Ovary (tissue), 9 donors: ENCODE measurements around the gene WNT7A. TPM values are rescaled to one million over a fixed set of nuclear protein-coding genes. Genes with fewer than 3 reads are reported as not detected.

Source experiments
- DNase-seq, 5 donors: peaks; one replicate each; pipeline ENCODE4 v3.0.0-alpha.2; 2019 to 2020
- H3K27ac ChIP-seq, 2 donors: fragments of 200-600 bp; one replicate each; pipeline versions ENCODE4 v1.5.1 to v1.8.0; 2019 to 2022
- H3K27me3 ChIP-seq: fragments of 200-600 bp; one replicate; pipeline ENCODE4 v1.8.0; 2022
- H3K36me3 ChIP-seq: fragments of 200-600 bp; sonication (generic); one replicate; pipeline ENCODE4 v1.5.1; 2019
- H3K4me1 ChIP-seq: one replicate; pipeline ENCODE4 v1.8.1; 2013; ENCODE audit warnings: mild to moderate bottlenecking, moderate library complexity; ENCODE audit not compliant: insufficient read depth
- H3K4me3 ChIP-seq: fragments of 200-600 bp; sonication (generic); one replicate; pipeline ENCODE4 v1.5.1; 2017
- H3K9me3 ChIP-seq, 2 donors: fragments of 200-600 bp in 1 of 2; sonication (generic) in 1 of 2; one replicate each; pipeline versions ENCODE4 v1.5.1 to v1.8.1; 2013 to 2019; ENCODE audit warnings: mild to moderate bottlenecking in 1 of 2, moderate library complexity in 1 of 2
- EP300 ChIP-seq: sonication (generic); formaldehyde crosslinking; IDR thresholded peaks from one replicate; pipeline ENCODE4 v1.6.1; 2017; ENCODE audit warnings: antibody characterized with exemption
- POLR2A ChIP-seq: fragments of 450-650 bp; IDR thresholded peaks from one replicate; pipeline ENCODE4 v1.6.1; 2017; ENCODE audit warnings: antibody characterized with exemption, mild to moderate bottlenecking, moderate library complexity
- WGBS, 3 donors: extraction: QIAGEN DNeasy Blood & Tissue Kit in 1 of 3; methylation state at CpG; one replicate each; pipeline versions ENCODE4 v1.1.5 to v1.1.7; 2013 to 2017; 5-methylcytosine and 5-hydroxymethylcytosine counted together
- intact Hi-C, 4 donors: fragments of 100-400 bp; cut with DNase I; formaldehyde crosslinking; loops; one replicate each; pipeline versions ENCODE4 v1.11.0 to v1.15.1; 2022 to 2023
- polyA plus RNA-seq, 2 donors: library from polyadenylated mRNA; stranded (reverse); fragments of 200-250 nt in 1 of 2; fragments of 350-450 nt in 1 of 2; fragmentation: Illumina TruSeq in 1 of 2; extraction: RNeasy Lipid Tissue Mini Kit (QIAGEN cat#74804) in 1 of 2; gene quantifications; one replicate each; pipeline ENCODE4 v1.2.3, GENCODE V29; 2013 to 2014
- total RNA-seq, 7 donors: library from RNA; depleted of rRNA in 2 of 7; stranded (reverse); fragments of >200 nt in 2 of 7; fragmentation: NEBNext Ultra II Directional in 3 of 7; extraction: Animal tissue kit (Norgen Biotek cat#: 25700) in 3 of 7; gene quantifications; one replicate each; pipeline versions ENCODE4 v1.1.0 to v1.2.4, GENCODE V29; 2016 to 2023
- TF ChIP-seq, protein P1 (sequence below), 3 donors: fragments of 450-650 bp in 2 of 3; fragments of 200-600 bp in 1 of 3; IDR thresholded peaks; one replicate each; pipeline versions ENCODE4 v1.5.1 to v1.8.0; 2016 to 2022; ENCODE audit warnings: antibody characterized with exemption in 3 of 3, mild to moderate bottlenecking in 1 of 3
- donor health status: DM: no; HTN: no; CAD: no; lungs with moderate emphysema.
- donor health status: DM: no; HTN: no; CAD: no.
- donor health status: Bipolar disorder and iron deficiency.
- donor health status: DM: yes; HTN: yes; CAD: no.
- donor health status: DM: no; HTN: no; CAD: no.
- donor health status: DM: yes; HTN: yes; CAD: no.

The WNT7A gene
- total and polyA plus RNA-seq, 9 donors = 0.22 to 0.83 (median 0.34) TPM; not detected in 6

DNA sequence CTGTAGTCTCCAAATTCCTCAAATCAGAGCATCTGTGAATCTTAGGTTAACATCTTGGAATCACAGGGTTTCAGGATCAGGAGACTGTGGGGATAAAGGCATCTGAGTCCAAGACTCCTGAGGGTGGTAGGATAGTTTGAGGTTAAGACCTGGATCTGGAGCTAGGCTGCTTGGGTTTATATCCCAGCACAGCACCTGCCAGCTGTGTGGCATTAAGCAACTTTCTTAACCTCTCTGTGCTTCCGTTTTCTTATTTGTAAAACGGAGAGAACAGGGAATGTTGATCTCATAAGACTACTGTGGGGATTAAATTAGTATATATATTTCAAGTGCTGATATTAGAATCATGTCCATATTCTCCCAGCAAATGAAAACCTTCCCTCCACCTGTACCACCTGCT lies 33.6 kb downstream of the WNT7A start:
- no peak for DNase-seq
- H3K27ac ChIP-seq = no peak overlapping the region
- intact Hi-C loops = no loop called here
- WGBS, 3 donors = 71 to 84% (median 74%) methylated on average over 2 of the region's 2 CpGs
- no peaks in the 10 kb centered on the region for H3K9me3 ChIP-seq
- H3K4me3 ChIP-seq = no peak overlapping the region
- no peaks in the 10 kb centered on the region for H3K36me3 ChIP-seq
- TF ChIP-seq, protein P1, sequence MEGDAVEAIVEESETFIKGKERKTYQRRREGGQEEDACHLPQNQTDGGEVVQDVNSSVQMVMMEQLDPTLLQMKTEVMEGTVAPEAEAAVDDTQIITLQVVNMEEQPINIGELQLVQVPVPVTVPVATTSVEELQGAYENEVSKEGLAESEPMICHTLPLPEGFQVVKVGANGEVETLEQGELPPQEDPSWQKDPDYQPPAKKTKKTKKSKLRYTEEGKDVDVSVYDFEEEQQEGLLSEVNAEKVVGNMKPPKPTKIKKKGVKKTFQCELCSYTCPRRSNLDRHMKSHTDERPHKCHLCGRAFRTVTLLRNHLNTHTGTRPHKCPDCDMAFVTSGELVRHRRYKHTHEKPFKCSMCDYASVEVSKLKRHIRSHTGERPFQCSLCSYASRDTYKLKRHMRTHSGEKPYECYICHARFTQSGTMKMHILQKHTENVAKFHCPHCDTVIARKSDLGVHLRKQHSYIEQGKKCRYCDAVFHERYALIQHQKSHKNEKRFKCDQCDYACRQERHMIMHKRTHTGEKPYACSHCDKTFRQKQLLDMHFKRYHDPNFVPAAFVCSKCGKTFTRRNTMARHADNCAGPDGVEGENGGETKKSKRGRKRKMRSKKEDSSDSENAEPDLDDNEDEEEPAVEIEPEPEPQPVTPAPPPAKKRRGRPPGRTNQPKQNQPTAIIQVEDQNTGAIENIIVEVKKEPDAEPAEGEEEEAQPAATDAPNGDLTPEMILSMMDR (IDR thresholded peaks at IDR 0.05) = no peak
- TF ChIP-seq EP300 (no peak), POLR2A (no peak)
- no peaks in the 10 kb centered on the region for H3K27me3 ChIP-seq
- no peaks in the 10 kb centered on the region for H3K4me1 ChIP-seq

DNA sequence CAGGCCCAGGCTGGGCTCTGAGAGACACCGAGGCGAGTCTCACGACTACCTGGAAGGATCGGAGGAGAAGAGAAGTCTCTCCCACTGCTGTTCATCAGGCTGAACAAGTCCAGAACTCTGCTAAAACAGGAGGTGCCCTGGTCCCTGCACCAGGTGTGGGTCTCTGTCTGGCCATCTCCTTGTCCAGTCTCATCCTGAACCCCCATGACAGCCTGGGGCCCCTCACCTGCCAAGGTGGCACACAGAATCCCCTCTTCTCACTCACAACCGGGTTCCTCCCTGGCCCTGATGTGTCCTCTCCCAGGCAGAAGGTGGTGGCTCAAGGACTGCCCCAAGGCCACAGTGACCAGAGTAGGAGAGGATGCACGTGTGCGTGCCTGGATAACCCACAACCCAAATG lies 34.1 kb downstream of the WNT7A start:
- H3K9me3 ChIP-seq = no peaks in the 10 kb centered on the region
- no peak overlapping the region for H3K4me3 ChIP-seq
- H3K27me3 ChIP-seq = no peaks in the 10 kb centered on the region
- TF ChIP-seq POLR2A (no peak), EP300 (no peak)
- TF ChIP-seq, protein P1 (IDR thresholded peaks at IDR 0.05) = no peak
- DNase-seq = no peak
- no peaks in the 10 kb centered on the region for H3K4me1 ChIP-seq
- H3K27ac ChIP-seq = no peak overlapping the region
- H3K36me3 ChIP-seq = no peaks in the 10 kb centered on the region
- intact Hi-C loops = no loop called here
- 72 to 76% (median 73%) methylated on average over 7 of the region's 7 CpGs for WGBS, 3 donors

DNA sequence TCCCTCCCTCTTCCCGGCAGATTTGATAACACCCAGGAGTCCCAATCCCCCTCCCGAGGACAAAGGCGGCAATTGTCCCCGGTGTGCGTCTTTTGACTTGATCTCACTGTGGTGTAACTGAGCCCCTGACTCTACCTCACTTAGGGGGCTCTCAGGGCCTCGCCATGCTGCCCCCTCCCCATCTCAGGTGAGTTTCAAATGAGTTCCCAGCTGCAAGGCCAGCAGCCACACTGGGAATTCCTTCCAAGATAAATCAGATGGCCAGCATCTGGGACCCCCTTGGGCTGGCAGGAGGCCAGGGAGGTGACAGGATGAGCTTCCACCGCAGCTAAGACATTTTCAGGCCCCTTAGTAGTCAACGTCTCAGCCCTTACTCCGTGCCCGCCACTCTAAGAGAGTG lies 35.0 kb downstream of the WNT7A start:
- no peak overlapping the region for H3K4me3 ChIP-seq
- no peaks in the 10 kb centered on the region for H3K9me3 ChIP-seq
- no peak for DNase-seq
- H3K36me3 ChIP-seq = no peaks in the 10 kb centered on the region
- no peaks in the 10 kb centered on the region for H3K4me1 ChIP-seq
- intact Hi-C loops = no loop called here
- H3K27ac ChIP-seq = no peak overlapping the region
- WGBS, 3 donors = 62 to 68% (median 62%) methylated on average over 10 of the region's 10 CpGs
- no peak for TF ChIP-seq POLR2A
- TF ChIP-seq, protein P1 (IDR thresholded peaks at IDR 0.05) = no peak
- no peak for TF ChIP-seq EP300
- no peaks in the 10 kb centered on the region for H3K27me3 ChIP-seq

DNA sequence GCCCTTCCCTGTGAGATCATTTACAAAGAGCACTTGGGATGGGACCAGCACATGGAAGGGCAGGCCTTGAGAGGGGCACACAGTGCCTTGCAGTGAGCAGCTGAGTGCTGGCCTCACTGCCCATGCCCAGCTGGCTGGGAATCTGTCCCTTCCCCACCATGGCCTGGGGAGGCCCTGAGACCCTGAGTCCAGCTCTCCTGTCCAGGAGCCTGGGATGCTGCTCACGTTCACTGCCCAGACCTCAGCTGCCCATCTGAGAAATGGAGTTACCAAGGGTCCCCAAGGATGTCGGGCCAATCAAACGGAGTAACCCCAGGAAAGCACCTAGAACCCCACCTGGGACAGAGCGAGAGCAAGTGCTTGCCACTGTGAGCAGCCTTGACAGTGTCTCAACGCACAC lies 35.6 kb downstream of the WNT7A start:
- no peaks in the 10 kb centered on the region for H3K27me3 ChIP-seq

More for the DNA sequence above, 35.6 kb downstream of the WNT7A start:
- H3K36me3 ChIP-seq = no peaks in the 10 kb centered on the region
- intact Hi-C loops = no loop called here
- TF ChIP-seq POLR2A (no peak), EP300 (no peak)
- TF ChIP-seq, protein P1 (IDR thresholded peaks at IDR 0.05) = no peak
- no peaks in the 10 kb centered on the region for H3K9me3 ChIP-seq
- H3K27ac ChIP-seq = no peak overlapping the region
- H3K4me3 ChIP-seq = no peak overlapping the region
- DNase-seq = no peak
- H3K4me1 ChIP-seq = no peaks in the 10 kb centered on the region
- WGBS, 3 donors = 84 to 93% (median 87%) methylated on average over 5 of the region's 5 CpGs
